C4-2B (cell line): ENCODE data around the gene NDUFA11.

Experiments used
- CTCF ChIP-seq: fragments of 450-650 bp; conservative IDR thresholded peaks from 2 replicates; pipeline ENCODE4 v1.5.1; 2017; ENCODE audit warnings: mild to moderate bottlenecking
- ZFX ChIP-seq: fragments of 450-650 bp; IDR thresholded peaks from 2 replicates; pipeline ENCODE4 v1.6.1; 2017

- TF ChIP-seq CTCF = no peak
- TF ChIP-seq ZFX = no peak
Measured at GRCh38 chr19:5894704-5895349, 8.8 kb downstream of the NDUFA11 start.
